Activated effector memory CD4-positive, alpha-beta T cell treated with Interleukin-2 at 50 U/mL for 16 hours (primary cell): ENCODE results near the gene TRIAP1.
A peak's percentile ranks its signal among the peaks of the same experiment; 100 is the strongest.
"Not testable (repeated sequence)": the region's sequence is repeated elsewhere in the genome, so short reads cannot be mapped to it uniquely, and the experiment has no call there.

Experiments
- DNase-seq: peaks from one replicate; pipeline ENCODE4 v3.0.0-alpha.2; 2020

The TRIAP1 gene

DNA sequence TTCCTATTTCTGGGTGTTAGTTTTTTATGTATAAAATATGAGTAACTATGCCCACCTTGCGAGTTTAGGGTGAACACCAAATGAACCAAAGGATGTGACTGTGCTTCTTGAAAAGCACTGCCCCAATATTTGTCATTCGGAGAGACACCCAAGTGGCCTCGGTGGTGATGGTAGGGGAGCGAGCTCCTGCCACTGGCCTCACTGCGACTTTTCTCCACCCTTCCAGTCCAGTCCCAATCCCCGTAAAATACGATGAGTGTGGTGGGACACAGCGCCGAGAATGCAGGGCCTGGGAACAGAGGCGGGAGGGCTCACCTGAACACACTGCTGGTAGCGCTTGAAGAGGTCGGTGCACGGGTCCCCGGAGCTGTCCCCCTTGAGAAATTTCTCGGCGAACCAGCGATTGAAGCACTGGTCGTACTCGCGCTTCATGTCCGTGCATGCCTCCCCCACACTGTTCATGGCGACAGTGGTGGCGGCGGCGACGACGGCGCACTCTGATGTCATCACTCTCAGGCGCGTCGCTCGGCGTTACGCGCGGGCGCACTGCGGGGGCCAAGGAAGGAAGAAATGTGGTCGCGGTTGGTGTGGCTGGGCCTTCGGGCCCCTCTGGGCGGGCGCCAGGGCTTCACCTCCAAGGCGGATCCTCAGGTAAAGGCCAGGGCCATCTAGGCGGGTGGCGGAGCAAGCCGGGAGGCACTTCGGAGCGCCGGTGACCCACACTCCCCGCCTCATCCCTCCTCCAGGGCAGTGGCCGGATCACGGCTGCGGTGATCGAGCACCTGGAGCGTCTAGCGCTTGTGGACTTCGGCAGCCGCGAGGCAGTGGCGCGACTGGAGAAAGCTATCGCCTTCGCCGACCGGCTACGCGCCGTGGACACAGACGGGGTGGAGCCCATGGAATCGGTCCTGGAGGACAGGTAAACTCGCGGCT, at the start of gene TRIAP1, which contains the start of gene GATC:
Gene TRIAP1, minus strand, starts transcription at position 474 of the 933 bp plus-strand sequence. Its CDS starts 12 bp downstream, at position 462.
Gene GATC, plus strand, starts transcription at position 534 of the 933 bp plus-strand sequence. Its CDS starts 37 bp downstream, at position 571.
- DNase-seq, result peak; percentile 80

DNA sequence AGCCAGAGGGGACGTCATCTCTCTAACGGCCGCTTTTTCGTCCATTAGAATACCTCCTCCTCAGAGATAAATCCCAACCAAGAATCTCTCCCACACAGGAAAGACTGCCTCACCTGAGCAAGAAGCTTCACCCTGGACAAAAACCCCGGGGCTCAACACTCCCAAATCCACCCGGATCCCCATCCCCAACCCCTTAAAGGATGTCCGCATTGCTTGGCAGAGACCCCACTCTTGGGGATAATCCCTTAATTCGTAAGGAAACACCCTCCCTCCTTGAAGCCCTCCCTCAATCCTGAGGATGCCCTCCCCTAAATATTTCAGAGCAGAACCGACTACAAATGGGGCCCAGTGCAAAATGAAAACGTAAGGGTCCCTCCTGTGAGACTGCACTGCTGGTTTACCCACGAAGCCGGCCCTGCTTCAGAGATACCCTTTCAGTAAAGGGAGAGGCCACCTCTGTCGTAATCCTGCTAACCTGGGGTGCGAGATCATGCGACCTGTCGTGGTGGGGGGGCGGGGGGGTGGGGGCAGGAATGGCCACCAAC, 49.1 kb upstream of the TRIAP1 start:
- no peak for DNase-seq

DNA sequence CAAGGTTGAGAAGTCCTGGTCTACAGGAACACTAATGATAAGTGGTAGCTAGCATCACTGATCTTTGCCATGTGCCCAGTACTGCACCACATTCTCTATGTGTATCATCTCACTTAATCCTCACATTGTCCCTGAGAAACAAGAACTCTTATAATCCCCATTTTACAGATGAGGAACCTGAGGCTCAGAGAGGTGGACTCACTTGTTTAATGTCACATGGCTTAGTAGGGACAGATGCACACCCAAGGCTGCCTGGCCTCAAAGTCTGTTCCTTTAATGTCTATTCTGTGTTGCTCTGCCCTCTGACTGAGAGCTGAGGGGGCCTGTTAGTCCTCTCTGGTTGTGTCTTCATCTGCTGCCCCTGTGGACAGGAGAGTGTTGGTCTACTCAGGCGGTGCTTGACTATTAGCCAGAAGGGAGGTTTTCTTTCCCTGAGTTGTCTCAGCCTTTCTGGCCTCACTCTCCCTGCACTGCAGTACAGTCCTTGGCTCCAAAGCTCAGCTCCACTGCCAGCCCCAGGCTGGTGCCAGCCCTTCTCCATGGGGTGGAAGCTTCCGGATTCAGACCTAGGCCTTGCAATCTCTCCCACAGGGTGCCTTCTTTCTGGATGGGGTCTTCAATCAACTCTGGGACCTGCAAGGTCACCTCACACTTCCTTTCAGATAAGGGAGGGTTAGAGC, 44.8 kb upstream of the TRIAP1 start:
- DNase-seq, result no peak

DNA sequence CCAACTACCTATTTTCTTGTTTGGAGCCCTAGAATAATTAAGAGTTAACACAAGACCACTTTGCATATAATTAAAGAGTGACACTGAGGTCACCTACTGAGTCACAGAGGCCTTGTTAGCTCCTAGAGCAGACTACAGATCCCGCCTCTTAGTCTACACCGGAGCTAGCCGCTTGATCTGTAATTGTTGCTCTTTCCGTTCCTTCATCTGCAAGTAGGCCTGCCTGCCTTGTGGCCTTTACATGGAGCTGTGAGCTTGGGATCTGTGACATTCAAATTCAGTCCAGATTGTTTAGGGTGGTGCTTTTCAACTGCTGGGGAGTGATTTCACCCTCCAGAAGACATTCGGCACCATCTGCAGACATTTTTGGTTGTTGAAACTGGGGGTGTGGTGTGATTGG, 44.1 kb upstream of the TRIAP1 start:
- DNase-seq, result no peak

DNA sequence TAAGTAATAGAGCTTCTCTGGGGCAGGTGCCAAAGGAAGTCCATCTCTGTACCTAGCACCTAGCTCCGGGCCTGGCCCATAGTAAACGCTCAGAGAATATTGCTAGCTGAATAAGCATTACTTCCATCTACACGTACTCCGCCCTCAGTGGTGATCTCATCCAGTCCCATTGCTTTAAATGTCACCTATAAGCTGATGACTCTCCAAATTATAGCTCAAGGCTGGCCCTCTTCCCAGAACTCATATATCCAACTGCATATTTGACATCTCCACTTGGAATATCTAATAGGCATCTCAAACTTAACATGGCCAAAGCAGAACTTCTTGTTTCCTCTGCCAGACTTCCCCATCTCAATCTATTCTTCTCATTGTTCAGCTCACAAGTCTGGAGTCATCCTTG, 42.8 kb upstream of the TRIAP1 start:
- DNase-seq, result no peak

DNA sequence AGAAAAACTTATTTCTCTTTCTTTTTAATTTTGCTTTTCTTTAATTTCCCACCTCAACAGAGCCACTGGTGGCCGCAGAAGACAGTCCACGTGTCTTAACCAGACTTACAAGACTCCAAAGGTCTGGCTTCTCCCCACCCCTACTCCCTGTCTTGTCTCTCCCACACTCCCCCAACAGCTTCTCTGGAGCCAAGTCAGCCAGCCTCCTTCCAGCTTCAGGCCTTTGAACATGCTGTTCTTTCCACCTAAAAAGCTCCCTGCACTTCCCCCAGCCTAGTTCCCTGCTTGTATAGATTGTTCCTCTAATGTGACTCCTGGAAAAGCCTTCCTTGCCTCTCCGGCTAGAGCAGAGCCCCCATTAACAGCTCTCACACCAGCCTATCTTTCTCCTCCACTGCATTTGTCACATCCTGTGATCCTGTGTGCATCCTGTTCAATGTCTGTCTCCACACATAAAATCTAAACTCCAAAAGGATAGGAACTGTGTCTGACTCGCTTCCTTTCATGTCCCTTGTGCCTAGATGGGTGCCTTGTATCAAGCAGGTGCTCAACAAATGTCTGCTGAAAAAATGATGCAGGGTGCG, 42.0 kb upstream of the TRIAP1 start:
- DNase-seq, result no peak

DNA sequence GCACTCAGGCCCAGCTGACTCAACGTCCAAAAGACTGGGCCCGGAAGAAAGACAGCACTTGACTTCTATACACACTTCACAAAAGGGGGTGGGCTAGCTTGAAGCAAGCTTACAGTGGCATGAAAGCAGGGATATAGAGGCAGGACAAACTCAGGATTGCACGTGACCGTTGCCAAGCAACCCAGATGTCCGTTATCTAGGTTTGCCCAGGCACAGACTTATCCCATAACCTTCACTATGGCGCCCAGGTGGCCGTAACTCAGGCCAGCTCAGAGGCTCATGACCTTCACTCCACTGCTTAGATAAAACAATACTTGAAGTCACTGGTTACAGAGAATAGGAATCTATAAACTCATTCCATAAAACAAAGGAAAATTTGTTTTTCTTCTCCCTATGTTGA, 41.4 kb upstream of the TRIAP1 start:
- not testable (repeated sequence) for DNase-seq

DNA sequence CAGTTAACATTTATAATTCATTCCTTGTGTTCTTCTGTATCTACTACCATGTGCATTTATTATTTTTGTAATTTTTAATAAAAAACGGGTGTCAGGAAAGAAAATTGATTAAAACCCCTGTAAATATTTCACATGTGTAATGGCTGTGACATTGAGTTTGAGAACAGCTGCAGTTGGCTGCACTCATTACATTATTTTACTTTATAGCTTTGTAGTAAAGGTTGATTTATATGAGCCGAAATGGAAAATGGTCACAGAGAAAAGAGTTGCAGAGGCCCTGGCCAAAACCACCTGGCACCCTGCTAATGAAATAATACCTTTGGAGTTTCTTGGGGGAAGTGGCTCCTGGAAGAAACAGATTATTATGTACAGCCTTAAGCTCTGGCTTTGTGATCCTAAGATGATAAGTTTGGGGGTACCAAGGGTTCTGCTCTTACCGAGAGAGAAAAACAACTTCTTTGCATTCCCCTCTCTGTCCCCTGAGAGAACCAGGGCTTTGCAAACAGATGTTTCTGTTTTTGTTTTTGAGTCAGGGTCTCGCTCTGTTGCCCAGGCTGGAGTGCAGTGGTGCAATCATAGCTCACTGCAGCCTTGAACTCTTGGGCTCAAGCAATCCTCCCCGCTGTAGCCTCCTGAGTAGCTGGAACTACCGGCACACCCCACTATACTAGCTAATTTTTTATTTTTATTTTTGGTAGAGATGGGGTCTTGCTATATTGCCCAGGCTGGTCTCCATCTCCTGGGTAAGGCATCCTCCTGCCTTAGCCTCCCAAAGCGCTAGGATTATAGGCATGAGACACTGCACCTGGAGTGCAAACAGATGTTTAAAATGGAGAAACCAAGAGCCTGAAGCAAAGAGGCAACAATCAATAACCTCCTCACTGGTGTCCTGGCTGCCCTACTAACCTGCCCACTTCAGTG, 40.0 kb upstream of the TRIAP1 start:
- DNase-seq, result no peak

DNA sequence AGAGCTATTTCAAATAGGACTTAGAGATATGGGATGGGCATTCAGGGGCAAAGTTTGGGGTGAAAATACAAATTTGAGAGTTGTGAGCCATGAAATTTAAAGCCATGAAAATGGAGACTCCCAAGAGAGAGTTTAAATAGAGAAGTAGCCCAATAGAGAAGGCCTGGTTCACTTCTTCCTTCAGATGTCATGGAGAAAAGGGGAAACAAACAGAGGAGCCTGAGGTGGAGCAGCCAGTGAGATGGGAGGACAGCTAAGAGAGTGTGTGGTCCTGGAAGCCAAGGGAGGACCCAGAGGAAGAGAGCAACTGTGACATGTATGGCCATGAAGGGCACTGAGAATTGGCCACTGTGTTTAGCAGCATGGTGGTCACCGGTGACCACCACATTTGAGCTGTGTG, 37.4 kb upstream of the TRIAP1 start:
- DNase-seq, result no peak

DNA sequence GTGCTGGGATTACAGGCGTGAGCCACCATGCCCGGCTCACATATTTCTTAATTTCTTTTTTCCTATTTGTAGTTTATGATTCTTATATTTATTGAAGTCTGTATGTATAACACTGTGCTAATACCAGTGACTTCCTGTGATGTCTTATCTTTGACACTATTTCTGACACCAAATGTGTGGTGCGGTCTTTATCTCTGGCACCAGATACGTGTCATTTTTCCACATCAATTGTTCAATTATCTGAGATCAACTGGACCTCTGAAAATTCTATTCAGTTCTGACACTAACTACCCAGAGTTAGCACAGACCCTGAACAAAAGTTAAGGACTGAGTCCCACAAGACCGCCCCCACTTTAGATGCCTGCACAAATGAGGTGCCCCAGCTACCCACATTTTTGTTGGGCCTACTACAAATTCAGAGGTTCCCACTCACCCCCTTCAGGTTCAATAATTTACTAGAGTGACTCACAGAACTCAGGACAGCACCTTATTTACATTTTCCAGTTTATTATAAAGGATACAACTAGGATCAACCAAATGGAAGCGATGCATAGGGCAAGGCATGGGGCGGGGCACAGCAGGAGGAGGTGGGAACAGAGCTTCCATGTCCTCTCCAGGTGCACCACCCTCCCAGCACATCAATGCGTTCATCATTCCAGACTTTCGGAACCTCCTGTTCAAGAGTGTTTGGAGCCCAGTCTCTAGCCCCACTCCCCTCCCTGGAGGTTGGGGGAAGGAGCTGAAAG, 35.0 kb upstream of the TRIAP1 start:
- DNase-seq, result no peak

DNA sequence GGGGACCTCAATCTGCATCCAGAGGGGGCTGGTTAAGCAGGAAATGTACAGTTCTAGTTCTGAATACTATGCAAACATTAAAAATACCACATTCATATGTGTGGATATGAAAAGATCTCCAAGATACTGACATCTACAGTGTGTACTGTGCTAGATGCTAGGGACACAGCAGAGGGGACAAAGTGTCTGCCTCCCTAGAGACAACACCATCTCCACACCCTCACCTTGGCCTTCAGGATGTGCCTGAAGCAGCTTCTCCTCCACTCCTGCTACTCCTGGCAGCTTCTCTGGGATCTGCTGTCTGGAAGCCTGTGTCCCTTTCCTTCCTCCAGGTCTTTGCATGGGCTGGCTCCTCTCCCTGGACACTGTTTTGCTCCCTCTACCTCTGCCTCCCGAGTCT, 34.0 kb upstream of the TRIAP1 start:
- DNase-seq, result no peak

DNA sequence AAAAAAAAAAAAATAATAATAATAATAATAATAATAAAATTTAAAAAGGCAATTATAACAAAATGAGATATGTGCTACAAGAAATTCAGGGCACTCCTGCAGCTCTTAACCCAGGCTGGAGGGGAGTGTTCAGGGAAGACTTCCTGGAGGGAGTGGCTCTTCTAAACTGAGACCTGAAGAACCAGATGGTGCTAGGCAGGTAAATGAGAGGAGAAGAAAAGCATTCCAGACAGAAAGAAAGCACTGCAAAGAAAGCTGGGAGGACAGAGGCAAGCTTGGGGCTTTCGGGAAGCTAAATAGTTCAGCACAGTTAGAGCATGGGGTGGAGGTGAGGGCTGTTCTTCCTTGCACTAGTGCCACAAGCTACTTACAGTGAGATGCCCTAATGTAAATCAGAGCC, 33.3 kb upstream of the TRIAP1 start:
- DNase-seq, result no peak

DNA sequence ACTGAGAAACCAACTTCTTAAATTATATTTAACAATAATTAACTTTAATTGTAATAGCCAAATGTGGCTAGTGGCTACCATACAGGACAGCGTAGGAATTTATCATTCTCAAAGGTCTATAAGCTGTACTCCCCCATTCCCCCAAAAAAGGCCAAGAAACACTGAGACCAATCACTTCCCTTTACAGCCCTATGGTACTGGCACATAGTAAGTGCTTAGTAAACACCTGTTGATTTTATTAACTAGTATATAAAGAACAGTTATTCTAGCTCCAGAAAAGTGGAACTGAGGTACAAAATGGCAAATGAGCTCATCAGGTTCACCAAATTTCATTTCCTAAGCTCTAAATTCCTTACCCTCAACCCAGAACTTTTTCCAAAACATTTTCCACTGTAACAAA, 29.5 kb upstream of the TRIAP1 start:
- no peak for DNase-seq

DNA sequence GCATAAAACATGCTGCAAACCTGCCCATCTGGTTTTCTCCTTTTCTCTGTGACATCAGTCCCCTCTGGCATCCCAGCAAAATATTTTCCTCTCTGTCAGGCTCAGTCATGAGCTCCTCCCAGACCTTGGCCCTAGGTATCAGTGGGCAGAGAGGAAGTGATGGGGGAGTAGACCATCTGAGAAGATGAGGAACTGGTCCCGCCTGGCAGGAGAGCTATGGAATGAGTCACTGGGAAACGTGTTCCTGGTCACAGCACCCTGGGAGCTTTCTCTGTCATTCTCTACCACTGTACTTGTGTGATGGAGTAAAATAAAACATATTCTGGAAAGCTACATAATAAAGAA, 28.4 kb upstream of the TRIAP1 start:
- DNase-seq, result no peak

DNA sequence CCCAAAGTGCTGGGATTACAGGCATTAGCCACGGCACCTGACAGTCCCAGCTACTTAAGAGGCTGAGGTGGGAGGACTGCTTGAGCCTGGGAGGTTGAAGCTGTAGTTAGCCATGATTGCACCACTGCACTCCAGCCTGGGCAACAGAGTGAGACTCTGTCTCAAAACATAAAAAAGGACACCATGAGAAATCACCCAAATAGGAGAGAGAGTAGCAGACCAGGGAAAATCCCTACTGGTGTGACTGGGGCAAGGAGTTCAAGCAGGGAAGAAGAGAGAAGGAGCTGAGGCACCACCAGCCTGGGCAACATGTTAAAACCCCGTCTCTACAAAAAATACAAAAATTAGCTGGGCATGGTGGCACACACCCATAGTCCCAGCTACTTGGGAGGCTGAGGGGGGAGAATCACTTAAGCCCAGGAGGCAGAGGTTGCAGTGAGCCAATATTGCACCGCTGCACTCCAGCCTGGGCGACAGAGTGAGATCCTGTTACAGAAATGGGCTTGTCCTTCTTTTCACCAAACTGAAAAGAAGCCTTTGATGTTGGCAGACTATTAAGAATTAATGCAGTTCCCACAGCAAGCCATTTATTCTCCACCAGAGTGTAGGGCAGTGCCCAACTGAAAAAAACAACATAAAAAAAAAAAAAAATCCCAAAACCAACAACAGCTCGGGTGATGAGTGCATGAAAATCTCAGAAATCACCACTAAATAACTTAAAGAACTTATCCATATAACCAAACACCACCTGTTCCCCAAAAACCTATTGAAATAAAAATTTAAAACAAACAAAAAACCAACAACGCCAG, 27.8 kb upstream of the TRIAP1 start:
- no peak for DNase-seq

DNA sequence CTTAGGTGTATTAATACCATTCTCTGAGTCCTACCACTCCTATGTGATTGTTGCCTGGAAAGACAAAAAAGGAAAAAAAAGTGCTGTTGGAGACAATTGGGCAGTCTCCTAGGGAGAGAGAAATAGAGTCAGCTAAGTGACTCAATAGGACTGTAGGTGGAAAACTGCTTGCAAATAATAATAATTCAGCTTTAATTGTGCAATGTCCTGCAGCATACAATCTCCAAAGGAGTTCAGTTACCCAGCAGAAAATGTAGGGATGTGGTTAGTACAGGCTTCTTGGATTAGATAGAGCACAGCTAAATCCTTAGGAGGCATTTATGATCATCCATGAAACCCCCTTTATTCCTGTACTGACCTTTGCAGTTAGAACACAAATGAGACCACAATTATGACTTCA, 26.3 kb upstream of the TRIAP1 start:
- no peak for DNase-seq

DNA sequence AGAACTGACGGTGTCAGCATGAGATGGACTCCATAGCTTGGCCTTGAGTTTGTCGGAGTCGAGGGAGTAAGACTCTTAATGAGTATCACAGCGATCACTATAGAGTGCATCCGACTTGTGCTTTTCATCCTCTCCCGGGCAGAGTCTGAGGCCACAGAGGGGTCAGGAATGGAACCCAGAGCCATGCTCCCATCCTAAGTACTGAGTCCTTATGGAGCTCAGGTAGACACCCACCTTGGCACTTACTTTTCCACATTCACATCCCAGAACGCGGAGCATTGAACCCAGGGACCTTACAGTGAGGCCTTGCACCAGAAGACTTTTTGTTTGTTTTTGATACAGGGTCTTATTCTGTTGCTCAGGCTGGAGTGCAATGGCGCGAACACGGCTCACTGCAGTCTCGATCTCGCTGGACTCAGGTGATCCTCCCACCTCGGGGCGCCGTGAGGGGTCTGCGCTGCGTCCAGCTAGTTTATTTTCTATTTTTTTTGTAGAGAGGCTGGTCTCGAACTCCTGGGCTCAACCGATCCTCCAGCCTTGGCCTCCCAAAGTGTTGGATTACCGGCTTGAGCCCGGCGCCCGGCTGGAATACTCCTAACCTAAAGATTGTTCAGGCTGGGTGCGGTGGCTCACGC, 24.1 kb upstream of the TRIAP1 start:
- DNase-seq, result no peak

DNA sequence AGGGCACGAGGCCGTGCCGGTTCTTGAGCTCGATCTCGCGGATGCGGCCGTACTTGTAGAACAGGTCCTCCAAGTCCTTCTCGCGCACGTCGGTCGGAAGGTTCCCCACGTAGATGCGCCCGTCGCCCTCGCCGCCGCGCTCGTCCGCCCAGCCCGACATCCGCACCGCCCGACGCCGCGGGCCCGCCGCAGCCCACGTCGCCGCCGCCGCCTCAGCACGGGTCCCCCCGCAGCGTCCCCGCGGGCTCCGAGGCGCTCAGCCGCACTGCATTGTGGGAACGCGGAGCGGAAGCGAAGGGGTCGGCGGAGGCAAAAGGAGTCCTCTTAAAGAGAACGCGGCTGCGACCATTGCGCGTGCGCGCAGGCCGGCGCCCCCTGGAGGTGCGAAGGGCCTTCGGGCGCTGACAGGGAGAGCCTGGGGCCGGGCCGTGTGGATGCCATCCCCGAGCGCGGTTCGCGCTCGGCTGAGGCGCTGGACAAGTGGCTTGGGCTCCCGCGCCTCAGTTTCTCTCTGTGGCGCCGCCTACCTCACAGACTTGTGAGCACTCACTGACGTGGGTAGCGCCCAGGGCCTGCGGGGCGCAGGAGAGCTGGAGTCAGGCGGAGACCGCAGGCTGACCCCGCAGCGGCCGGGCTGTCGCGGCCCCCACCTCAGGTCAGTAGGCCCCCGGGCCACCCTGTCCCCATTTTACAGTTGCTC, 23.4 kb upstream of the TRIAP1 start, which contains the start of gene SRSF9:
Gene SRSF9, minus strand, starts transcription at position 299 of the 700 bp plus-strand sequence. Its CDS starts 139 bp downstream, at position 160.
- DNase-seq, result peak; percentile 95

DNA sequence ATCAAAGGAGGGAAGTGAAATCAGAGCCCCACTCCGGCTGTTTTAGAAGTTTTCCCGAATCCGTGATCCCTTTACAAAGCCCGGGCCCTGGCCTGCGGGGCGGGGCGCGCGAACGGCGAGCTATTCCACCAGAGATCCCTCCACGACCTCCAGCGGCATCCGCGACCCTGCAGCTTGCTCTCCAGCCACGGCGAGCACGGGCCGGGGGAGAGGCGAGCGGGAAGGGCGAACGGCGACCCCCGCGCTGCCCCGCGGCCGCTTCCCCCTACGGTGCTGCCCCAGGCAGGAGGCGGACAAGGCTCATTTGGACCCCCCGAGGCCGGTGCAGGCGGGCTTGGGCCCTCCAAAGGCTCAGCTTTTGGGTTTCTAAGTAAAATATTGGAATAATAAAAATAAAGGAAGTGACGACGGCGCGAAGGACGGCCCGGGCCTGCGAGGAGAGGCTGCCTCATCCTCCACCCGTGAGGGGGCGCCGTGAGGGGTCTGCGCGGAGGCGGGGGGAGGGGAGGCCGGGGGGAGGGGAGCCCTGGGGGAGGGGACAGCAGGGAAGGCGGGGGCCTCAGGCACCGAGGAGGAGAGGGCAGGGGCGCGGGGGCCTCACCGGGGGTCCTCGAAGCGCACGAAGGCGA, 22.8 kb upstream of the TRIAP1 start:
- DNase-seq, result no peak
